ENCODE results near the gene KCNN3.
"Not testable (repeated sequence)": the region's sequence is repeated elsewhere in the genome, so short reads cannot be mapped to it uniquely, and the experiment has no call there.

DNA sequence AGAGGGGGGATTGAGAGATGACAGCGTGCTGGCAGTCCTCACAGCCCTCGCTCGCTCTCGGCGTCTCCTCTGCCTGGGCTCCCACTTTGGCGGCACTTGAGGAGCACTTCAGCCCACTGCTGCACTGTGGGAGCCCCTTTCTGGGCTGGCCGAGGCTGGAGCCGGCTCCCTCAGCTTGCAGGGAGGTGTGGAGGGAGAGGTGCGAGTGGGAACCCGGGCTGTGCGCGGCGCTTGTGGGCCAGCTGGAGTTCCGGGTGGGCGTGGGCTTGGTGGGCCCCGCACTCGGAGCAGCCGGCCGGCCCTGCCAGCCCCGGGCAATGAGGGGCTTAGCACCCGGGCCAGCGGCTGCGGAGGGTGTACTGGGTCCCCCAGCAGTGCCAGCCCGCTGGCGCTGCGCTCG is 192.2 kb downstream of the KCNN3 start:
- TF ChIP-seq POLR2A (IDR thresholded peaks at IDR 0.05); CTCF (IDR thresholded peaks at IDR 0.05 in 8 of 11, conservative IDR thresholded peaks at IDR 0.05 in 3 of 11); POLR2AphosphoS5 (IDR thresholded peaks at IDR 0.05): not testable (repeated sequence)
